Osteocyte (in vitro differentiated cells): ENCODE measurements around the gene PIN1. TPM values are rescaled to one million over a fixed set of nuclear protein-coding genes. Genes with fewer than 3 reads are reported as not detected.

Experiments used
- DNase-seq: peaks from one replicate; pipeline ENCODE4 v3.0.0; 2021; ENCODE audit warnings: mixed read lengths; ENCODE audit not compliant: unreplicated experiment; ENCODE audit errors: extremely low spot score
- H3K27ac Mint-ChIP-seq: one replicate; pipeline ENCODE4 v1.8.0; 2021; ENCODE audit warnings: mild to moderate bottlenecking, mixed read lengths; ENCODE audit not compliant: unreplicated experiment
- H3K27me3 Mint-ChIP-seq: one replicate; pipeline ENCODE4 v1.8.0; 2021; ENCODE audit warnings: mixed read lengths; ENCODE audit not compliant: unreplicated experiment
- H3K36me3 Mint-ChIP-seq: one replicate; pipeline ENCODE4 v1.8.0; 2021; ENCODE audit warnings: mixed read lengths; ENCODE audit not compliant: unreplicated experiment
- H3K4me1 Mint-ChIP-seq: one replicate; pipeline ENCODE4 v1.8.0; 2021; ENCODE audit warnings: mixed read lengths; ENCODE audit not compliant: unreplicated experiment
- H3K4me3 Mint-ChIP-seq: one replicate; pipeline ENCODE4 v1.8.0; 2021; ENCODE audit warnings: mild to moderate bottlenecking, moderate library complexity, mixed read lengths; ENCODE audit not compliant: unreplicated experiment
- H3K9me3 Mint-ChIP-seq: one replicate; pipeline ENCODE4 v1.8.0; 2021; ENCODE audit warnings: mixed read lengths; ENCODE audit not compliant: unreplicated experiment
- CTCF ChIP-seq: fragments of 200-600 bp; sonication (generic); IDR thresholded peaks from 2 replicates; pipeline ENCODE4 v1.5.0; 2021; ENCODE audit warnings: antibody characterized with exemption, mild to moderate bottlenecking, moderate library complexity
- total RNA-seq: library from RNA; stranded (reverse); gene quantifications from 2 replicates; pipeline ENCODE4 v1.2.1, GENCODE V29; 2021

PIN1 gene
- total RNA-seq, 1 donor from 2014 or later: 67.4 TPM

- Mint-ChIP-seq H3K27ac (peak overlapping the region; percentile 48), H3K9me3 (no peaks in the 10 kb centered on the region), H3K27me3 (no peaks in the 10 kb centered on the region), H3K4me3 (no peak overlapping the region), H3K4me1 (peaks cover 6% of the 10 kb centered on the region), H3K36me3 (no peaks in the 10 kb centered on the region)
- TF ChIP-seq CTCF: peak; percentile 93
- DNase-seq: peak; percentile 91
Observed at GRCh38 chr19:9796113-9796773, 38.9 kb upstream of the PIN1 start.

GRCh38 chr19:9797871-9798270 lies 37.2 kb upstream of the PIN1 start:
- Mint-ChIP-seq H3K27me3 (no peaks in the 10 kb centered on the region), H3K27ac (no peak overlapping the region), H3K36me3 (no peaks in the 10 kb centered on the region), H3K9me3 (no peaks in the 10 kb centered on the region), H3K4me1 (peaks cover 3% of the 10 kb centered on the region), H3K4me3 (no peak overlapping the region)
- no peak for DNase-seq
- TF ChIP-seq CTCF: no peak

GRCh38 chr19:9799162-9799561 lies 36.0 kb upstream of the PIN1 start:
- no peak overlapping the region for H3K4me3 Mint-ChIP-seq
- no peak for TF ChIP-seq CTCF
- H3K9me3 Mint-ChIP-seq: no peaks in the 10 kb centered on the region
- no peak overlapping the region for H3K27ac Mint-ChIP-seq
- no peaks in the 10 kb centered on the region for H3K27me3 Mint-ChIP-seq
- no peak for DNase-seq
- no peaks in the 10 kb centered on the region for H3K4me1 Mint-ChIP-seq
- H3K36me3 Mint-ChIP-seq: no peaks in the 10 kb centered on the region

- H3K36me3 Mint-ChIP-seq: no peaks in the 10 kb centered on the region
- DNase-seq: no peak
- H3K27ac Mint-ChIP-seq: no peak overlapping the region
- H3K4me1 Mint-ChIP-seq: no peaks in the 10 kb centered on the region
- H3K9me3 Mint-ChIP-seq: no peaks in the 10 kb centered on the region
- no peaks in the 10 kb centered on the region for H3K27me3 Mint-ChIP-seq
- TF ChIP-seq CTCF: no peak
- H3K4me3 Mint-ChIP-seq: no peak overlapping the region
Observed at GRCh38 chr19:9801976-9802375, 33.1 kb upstream of the PIN1 start.

GRCh38 chr19:9806803-9807202 lies 28.3 kb upstream of the PIN1 start:
- Mint-ChIP-seq H3K27ac (no peak overlapping the region), H3K4me1 (no peaks in the 10 kb centered on the region), H3K27me3 (no peaks in the 10 kb centered on the region), H3K36me3 (peaks cover 22% of the 10 kb centered on the region), H3K4me3 (no peak overlapping the region), H3K9me3 (no peaks in the 10 kb centered on the region)
- TF ChIP-seq CTCF: no peak
- DNase-seq: no peak
